Muscle layer of duodenum (tissue), 2 donors: ENCODE results near the gene ETFRF1.

ENCODE experiments used
- H3K27ac ChIP-seq: one replicate; pipeline ENCODE4 v1.7.0; 2013; ENCODE audit warnings: mild to moderate bottlenecking, low read length
- H3K27me3 ChIP-seq: one replicate; pipeline ENCODE4 v1.7.0; 2013; ENCODE audit warnings: low read depth, mild to moderate bottlenecking, control low read depth, low read length
- H3K36me3 ChIP-seq, 2 donors: one replicate each; pipeline ENCODE4 v1.7.0; 2013; ENCODE audit warnings: low read length in 2 of 2, control low read depth in 1 of 2, mild to moderate bottlenecking in 1 of 2; ENCODE audit not compliant: insufficient read depth in 2 of 2, control insufficient read depth in 1 of 2
- H3K4me1 ChIP-seq, 2 donors: one replicate each; pipeline ENCODE4 v1.7.0; 2013; ENCODE audit warnings: low read length in 2 of 2, mild to moderate bottlenecking in 2 of 2, control low read depth in 1 of 2, moderate library complexity in 1 of 2; ENCODE audit not compliant: insufficient read depth in 2 of 2, control insufficient read depth in 1 of 2
- H3K4me3 ChIP-seq, 2 donors: one replicate each; pipeline ENCODE4 v1.7.0; 2013; ENCODE audit warnings: low read length in 2 of 2, low read depth in 1 of 2, mild to moderate bottlenecking in 1 of 2
- H3K9me3 ChIP-seq, 2 donors: one replicate each; pipeline ENCODE4 v1.7.0; 2013; ENCODE audit warnings: low read length in 2 of 2, control low read depth in 1 of 2, mild to moderate bottlenecking in 1 of 2; ENCODE audit not compliant: control insufficient read depth in 1 of 2
- donor health status: healthy.

The ETFRF1 gene

GRCh38 chr12:25195056-25195971 lies at the start of gene ETFRF1, which contains the start of gene DNAI7:
Gene ETFRF1, plus strand, starts transcription at chr12:25195237. Its CDS starts 8,720 bp downstream, at chr12:25203957.
Gene DNAI7, minus strand, starts transcription at chr12:25195160. Its CDS starts 82 bp downstream, at chr12:25195078.
- Histone ChIP-seq H3K36me3 (no peaks in the 10 kb centered on the region), H3K4me3 (peak within 1 kb of the TSS; percentile 78 to 86), H3K9me3 (no peaks in the 10 kb centered on the region), H3K27ac (peak within 1 kb of the TSS; percentile 96), H3K27me3 (no peaks in the 10 kb centered on the region), H3K4me1 (peaks cover 0 to 13% of the 10 kb centered on the region in 2 donors)

GRCh38 chr12:25146686-25147085 lies 48.4 kb upstream of the ETFRF1 start:
- Histone ChIP-seq H3K4me1 (no peaks in the 10 kb centered on the region), H3K9me3 (no peaks in the 10 kb centered on the region), H3K27ac (no peak overlapping the region), H3K36me3 (no peaks in the 10 kb centered on the region), H3K27me3 (no peaks in the 10 kb centered on the region), H3K4me3 (no peak overlapping the region)

GRCh38 chr12:25151476-25151875 lies 43.6 kb upstream of the ETFRF1 start:
- Histone ChIP-seq H3K36me3 (no peaks in the 10 kb centered on the region), H3K4me1 (no peaks in the 10 kb centered on the region), H3K4me3 (no peak overlapping the region), H3K9me3 (no peaks in the 10 kb centered on the region), H3K27ac (peak overlapping the region; percentile 11), H3K27me3 (no peaks in the 10 kb centered on the region)

GRCh38 chr12:25152055-25152454 lies 43.0 kb upstream of the ETFRF1 start:
- no peaks in the 10 kb centered on the region for H3K9me3 ChIP-seq
- no peaks in the 10 kb centered on the region for H3K4me1 ChIP-seq
- H3K27me3 ChIP-seq: no peaks in the 10 kb centered on the region
- H3K27ac ChIP-seq: peak overlapping the region; percentile 11
- no peaks in the 10 kb centered on the region for H3K36me3 ChIP-seq
- H3K4me3 ChIP-seq: no peak overlapping the region

- Histone ChIP-seq H3K27ac (no peak overlapping the region), H3K9me3 (no peaks in the 10 kb centered on the region), H3K27me3 (no peaks in the 10 kb centered on the region), H3K4me3 (no peak overlapping the region), H3K4me1 (no peaks in the 10 kb centered on the region), H3K36me3 (no peaks in the 10 kb centered on the region)
These were observed 39.9 kb upstream of the ETFRF1 start for GRCh38 chr12:25155022-25155576.

- H3K36me3 ChIP-seq: no peaks in the 10 kb centered on the region
- H3K27ac ChIP-seq: no peak overlapping the region
- H3K9me3 ChIP-seq: no peaks in the 10 kb centered on the region
These were observed 39.0 kb upstream of the ETFRF1 start for GRCh38 chr12:25156061-25156460.

GRCh38 chr12:25162866-25163265 lies 32.2 kb upstream of the ETFRF1 start:
- Histone ChIP-seq H3K27me3 (no peaks in the 10 kb centered on the region), H3K27ac (no peak overlapping the region), H3K4me3 (no peak overlapping the region), H3K9me3 (no peaks in the 10 kb centered on the region), H3K36me3 (no peaks in the 10 kb centered on the region), H3K4me1 (no peaks in the 10 kb centered on the region)

More at GRCh38 chr12:25156061-25156460, 39.0 kb upstream of the ETFRF1 start:
- no peaks in the 10 kb centered on the region for H3K4me1 ChIP-seq
- no peaks in the 10 kb centered on the region for H3K27me3 ChIP-seq
- no peak overlapping the region for H3K4me3 ChIP-seq

GRCh38 chr12:25182765-25183164 lies 12.3 kb upstream of the ETFRF1 start:
- no peaks in the 10 kb centered on the region for H3K36me3 ChIP-seq
- no peak overlapping the region for H3K4me3 ChIP-seq
- no peaks in the 10 kb centered on the region for H3K9me3 ChIP-seq
- H3K4me1 ChIP-seq: no peaks in the 10 kb centered on the region
- no peaks in the 10 kb centered on the region for H3K27me3 ChIP-seq
- no peak overlapping the region for H3K27ac ChIP-seq

- Histone ChIP-seq H3K27ac (no peak overlapping the region), H3K9me3 (no peaks in the 10 kb centered on the region), H3K36me3 (no peaks in the 10 kb centered on the region), H3K4me1 (peaks cover 0 to 4% of the 10 kb centered on the region in 2 donors), H3K27me3 (no peaks in the 10 kb centered on the region), H3K4me3 (no peak overlapping the region)
These were observed 10.9 kb upstream of the ETFRF1 start for GRCh38 chr12:25184132-25184531.

- no peak overlapping the region for H3K4me3 ChIP-seq
- H3K27me3 ChIP-seq: no peaks in the 10 kb centered on the region
- H3K9me3 ChIP-seq: no peaks in the 10 kb centered on the region
- no peak overlapping the region for H3K27ac ChIP-seq
- peaks cover 0 to 4% of the 10 kb centered on the region in 2 donors for H3K4me1 ChIP-seq
- H3K36me3 ChIP-seq: no peaks in the 10 kb centered on the region
These were observed 8.8 kb upstream of the ETFRF1 start for GRCh38 chr12:25186038-25186787.

GRCh38 chr12:25186788-25187402 lies 8.1 kb upstream of the ETFRF1 start:
- Histone ChIP-seq H3K27ac (no peak overlapping the region), H3K4me1 (peaks cover 0 to 4% of the 10 kb centered on the region in 2 donors), H3K27me3 (no peaks in the 10 kb centered on the region), H3K4me3 (no peak overlapping the region), H3K36me3 (no peaks in the 10 kb centered on the region), H3K9me3 (no peaks in the 10 kb centered on the region)
